CD4-positive, alpha-beta T cell (primary cell): Measurements from ENCODE around the gene MYL10. TPM values are rescaled to one million over a fixed set of nuclear protein-coding genes. Genes with fewer than 3 reads are reported as not detected.

Experiments used
- ATAC-seq: fragments of 200-7000 bp; cut with Tn5 transposase; one replicate; pipeline ENCODE4 v1.10.0; 2022; ENCODE audit warnings: mild to moderate bottlenecking; ENCODE audit not compliant: poor library complexity
- CTCF ChIA-PET: fragments of 350-600 bp; sonication (Branson Sonifier 250); formaldehyde crosslinking; loops from one replicate; lab custom pipeline; 2021; ENCODE audit warnings: antibody characterized with exemption, inconsistent platforms; lab: Charles Lee
- POLR2A ChIA-PET: fragments of 350-600 bp; sonication (Branson Sonifier 250); formaldehyde crosslinking; loops from one replicate; lab custom pipeline; 2021; ENCODE audit warnings: antibody characterized with exemption, inconsistent platforms; lab: Charles Lee
- DNase-seq, 14 experiments: peaks; one replicate each; pipeline ENCODE4 v3.0.0-alpha.2; 2013 to 2020; ENCODE audit warnings: mixed read lengths in 2 of 14
- H3K27ac ChIP-seq, 2 donors: one replicate each; pipeline versions ENCODE4 v1.5.1 to v1.7.0; 2013; ENCODE audit warnings: low read length in 2 of 2, low read depth in 1 of 2, mild to moderate bottlenecking in 1 of 2
- H3K27me3 ChIP-seq, 2 experiments: 1 replicate in 1 of 2; 2 replicates in 1 of 2; pipeline versions ENCODE4 v1.6.1 to v1.7.0; 2013; ENCODE audit warnings: low read length in 2 of 2, control low read depth in 1 of 2, mild to moderate bottlenecking in 1 of 2, moderate library complexity in 1 of 2; ENCODE audit not compliant: insufficient read depth in 2 of 2, control insufficient read depth in 1 of 2
- H3K36me3 ChIP-seq: one replicate; pipeline ENCODE4 v1.6.1; 2013; ENCODE audit warnings: low read length, control low read depth; ENCODE audit not compliant: insufficient read depth
- H3K4me1 ChIP-seq: one replicate; pipeline ENCODE4 v1.6.1; 2013; ENCODE audit warnings: low read length, control low read depth; ENCODE audit not compliant: insufficient read depth
- H3K4me3 ChIP-seq: one replicate; pipeline ENCODE4 v1.5.1; 2013; ENCODE audit warnings: mild to moderate bottlenecking, low read length, moderate library complexity
- H3K9me3 ChIP-seq, 2 experiments: 1 replicate in 1 of 2; 2 replicates in 1 of 2; pipeline versions ENCODE4 v1.6.1 to v1.7.0; 2013; ENCODE audit warnings: low read length in 2 of 2, mild to moderate bottlenecking in 2 of 2, control low read depth in 1 of 2, moderate library complexity in 1 of 2; ENCODE audit not compliant: control insufficient read depth in 1 of 2, insufficient read depth in 1 of 2
- H3K27ac Mint-ChIP-seq: one replicate; pipeline ENCODE4 v1.8.0; 2020; ENCODE audit warnings: mixed read lengths
- H3K27me3 Mint-ChIP-seq: one replicate; pipeline ENCODE4 v1.8.0; 2021; ENCODE audit warnings: mixed read lengths
- H3K36me3 Mint-ChIP-seq: one replicate; pipeline ENCODE4 v1.8.0; 2021; ENCODE audit warnings: low read depth, mixed read lengths
- H3K4me1 Mint-ChIP-seq: one replicate; pipeline ENCODE4 v1.8.0; 2021; ENCODE audit warnings: low read depth, mixed read lengths
- H3K4me3 Mint-ChIP-seq: one replicate; pipeline ENCODE4 v1.8.0; 2020; ENCODE audit warnings: mild to moderate bottlenecking, mixed read lengths
- H3K9me3 Mint-ChIP-seq: one replicate; pipeline ENCODE4 v1.8.0; 2020; ENCODE audit warnings: mixed read lengths
- intact Hi-C, 2 experiments: fragments of 100-400 bp; cut with DNase I in 1 of 2; cut with micrococcal nuclease in 1 of 2; formaldehyde crosslinking; loops; one replicate each; pipeline versions ENCODE4 v1.15.1 to v1.9.0; 2023 to 2025; cut with DNase I, micrococcal nuclease
- total RNA-seq, 174 experiments: library from RNA in 2 of 174; stranded (reverse) in 2 of 174; gene quantifications; one replicate each; pipeline ENCODE4 v1.2.3 and lab custom pipeline; 2021 to 2026
- TF ChIP-seq, protein P1 (sequence below): fragments of 200-600 bp; IDR thresholded peaks from one replicate; pipeline ENCODE4 v1.8.0; 2022; ENCODE audit warnings: antibody characterized with exemption, mild to moderate bottlenecking

The MYL10 gene
- total RNA-seq, 2 experiments from 2014 or later, result not detected

DNA sequence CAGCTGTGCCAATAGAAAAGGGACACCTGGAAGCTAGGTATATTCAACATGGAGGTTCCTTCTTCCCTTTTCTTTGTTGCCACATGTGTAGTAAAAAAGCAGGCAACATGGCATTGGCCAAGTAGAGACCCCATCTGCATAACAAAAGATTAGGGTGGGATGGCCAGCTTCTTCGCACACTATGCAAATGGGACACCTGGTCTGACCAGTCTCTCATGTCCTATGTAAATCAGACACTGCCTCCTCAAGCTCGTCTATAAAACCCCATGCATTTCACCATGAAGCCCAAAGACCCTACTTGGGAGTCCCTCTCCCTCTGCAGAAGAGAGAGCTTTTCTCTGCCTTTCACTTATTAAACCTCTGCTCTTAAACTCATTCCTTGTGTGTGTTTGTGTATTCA, 53.9 kb downstream of the MYL10 start:
- POLR2A ChIA-PET, result no interaction called here
- H3K36me3 ChIP-seq, result no peaks in the 10 kb centered on the region
- peaks cover 0 to 6% of the 10 kb centered on the region in 2 experiments for H3K27me3 ChIP-seq
- H3K9me3 ChIP-seq, result peaks cover 3 to 11% of the 10 kb centered on the region in 2 experiments
- H3K27ac ChIP-seq, result no peak overlapping the region
- intact Hi-C loops, result no loop called here
- Mint-ChIP-seq H3K27me3 (peaks cover 19% of the 10 kb centered on the region), H3K4me3 (no peak overlapping the region), H3K27ac (no peak overlapping the region), H3K36me3 (no peaks in the 10 kb centered on the region), H3K4me1 (no peaks in the 10 kb centered on the region), H3K9me3 (peaks cover 13% of the 10 kb centered on the region)
- DNase-seq, result no peak
- CTCF ChIA-PET, result no interaction called here
- no peak overlapping the region for H3K4me3 ChIP-seq
- no peaks in the 10 kb centered on the region for H3K4me1 ChIP-seq
- TF ChIP-seq, protein P1, sequence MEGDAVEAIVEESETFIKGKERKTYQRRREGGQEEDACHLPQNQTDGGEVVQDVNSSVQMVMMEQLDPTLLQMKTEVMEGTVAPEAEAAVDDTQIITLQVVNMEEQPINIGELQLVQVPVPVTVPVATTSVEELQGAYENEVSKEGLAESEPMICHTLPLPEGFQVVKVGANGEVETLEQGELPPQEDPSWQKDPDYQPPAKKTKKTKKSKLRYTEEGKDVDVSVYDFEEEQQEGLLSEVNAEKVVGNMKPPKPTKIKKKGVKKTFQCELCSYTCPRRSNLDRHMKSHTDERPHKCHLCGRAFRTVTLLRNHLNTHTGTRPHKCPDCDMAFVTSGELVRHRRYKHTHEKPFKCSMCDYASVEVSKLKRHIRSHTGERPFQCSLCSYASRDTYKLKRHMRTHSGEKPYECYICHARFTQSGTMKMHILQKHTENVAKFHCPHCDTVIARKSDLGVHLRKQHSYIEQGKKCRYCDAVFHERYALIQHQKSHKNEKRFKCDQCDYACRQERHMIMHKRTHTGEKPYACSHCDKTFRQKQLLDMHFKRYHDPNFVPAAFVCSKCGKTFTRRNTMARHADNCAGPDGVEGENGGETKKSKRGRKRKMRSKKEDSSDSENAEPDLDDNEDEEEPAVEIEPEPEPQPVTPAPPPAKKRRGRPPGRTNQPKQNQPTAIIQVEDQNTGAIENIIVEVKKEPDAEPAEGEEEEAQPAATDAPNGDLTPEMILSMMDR, result no peak
- no peak for ATAC-seq

DNA sequence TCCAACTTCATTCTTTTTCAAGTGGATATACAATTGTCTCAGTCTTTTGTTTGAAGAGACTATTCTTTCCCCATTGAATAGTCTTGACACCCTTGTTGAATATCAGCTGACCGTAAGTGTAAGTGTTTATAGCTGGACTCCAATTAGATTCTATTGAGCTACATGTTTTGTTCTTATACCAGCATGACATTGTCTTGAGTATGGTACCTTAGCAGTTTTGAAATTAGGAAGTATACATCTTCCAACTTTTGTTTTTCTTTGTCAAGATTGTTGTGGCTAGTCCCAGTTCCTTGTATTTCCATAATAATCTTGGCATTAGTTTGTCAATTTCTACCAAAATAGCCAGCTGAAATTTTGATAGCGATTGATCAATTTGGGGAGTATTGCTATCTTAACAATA, 56.9 kb downstream of the MYL10 start:
- ChIA-PET CTCF (no interaction called here), POLR2A (no interaction called here)
- Mint-ChIP-seq H3K9me3 (peaks cover 19% of the 10 kb centered on the region), H3K4me3 (no peak overlapping the region), H3K4me1 (no peaks in the 10 kb centered on the region), H3K36me3 (no peaks in the 10 kb centered on the region), H3K27ac (no peak overlapping the region), H3K27me3 (peaks cover 22% of the 10 kb centered on the region)
- no peak for ATAC-seq
- Histone ChIP-seq H3K27ac (no peak overlapping the region), H3K27me3 (peaks cover 0 to 5% of the 10 kb centered on the region in 2 experiments), H3K4me3 (no peak overlapping the region), H3K9me3 (peaks cover 3 to 11% of the 10 kb centered on the region in 2 experiments), H3K36me3 (no peaks in the 10 kb centered on the region), H3K4me1 (no peaks in the 10 kb centered on the region)
- DNase-seq, result no peak
- TF ChIP-seq, protein P1, result no peak
- intact Hi-C loops, result no loop called here

DNA sequence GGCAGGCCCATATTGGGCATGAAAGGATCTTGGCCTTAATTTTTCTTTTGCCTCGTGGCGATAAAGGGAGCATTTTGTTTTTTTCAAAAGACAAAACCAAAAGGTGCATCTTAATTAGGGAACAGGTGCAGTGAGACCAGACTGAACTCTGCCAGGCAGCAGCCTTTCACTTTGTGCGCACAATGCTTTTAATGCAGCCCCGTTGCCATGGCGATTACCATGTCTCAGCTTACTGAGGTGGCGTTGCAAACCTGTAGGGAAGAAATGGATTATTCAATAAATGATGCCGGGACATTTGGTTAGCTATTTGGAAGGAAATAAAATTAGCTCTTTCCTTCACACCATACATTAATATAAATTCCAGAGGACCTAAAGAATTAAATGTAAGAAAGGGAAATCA, 61.9 kb downstream of the MYL10 start:
- Mint-ChIP-seq H3K27me3 (peaks cover 23% of the 10 kb centered on the region), H3K9me3 (peaks cover 10% of the 10 kb centered on the region), H3K36me3 (no peaks in the 10 kb centered on the region), H3K4me1 (no peaks in the 10 kb centered on the region), H3K4me3 (no peak overlapping the region), H3K27ac (no peak overlapping the region)
- H3K36me3 ChIP-seq, result no peaks in the 10 kb centered on the region
- H3K27ac ChIP-seq, result no peak overlapping the region
- no peak for ATAC-seq
- peaks cover 0 to 3% of the 10 kb centered on the region in 2 experiments for H3K27me3 ChIP-seq
- TF ChIP-seq, protein P1, result no peak
- intact Hi-C loops, result no loop called here
- POLR2A ChIA-PET, result no interaction called here
- no peaks in the 10 kb centered on the region for H3K4me1 ChIP-seq
- no peak overlapping the region for H3K4me3 ChIP-seq
- H3K9me3 ChIP-seq, result peaks cover 0 to 5% of the 10 kb centered on the region in 2 experiments
- CTCF ChIA-PET, result no interaction called here
- no peak for DNase-seq
